Liver (tissue), 9 donors: ENCODE results near the gene GGACT. TPM values are rescaled to one million over a fixed set of nuclear protein-coding genes. Genes with fewer than 3 reads are reported as not detected.

Experiments
- DNase-seq: peaks from one replicate; pipeline ENCODE4 v3.0.0-alpha.2; 2017; ENCODE audit warnings: low spot score
- H3K27ac ChIP-seq, 2 donors: one replicate each; pipeline ENCODE4 v1.7.0; 2013; ENCODE audit warnings: inconsistent platforms in 2 of 2, low read length in 2 of 2, control low read depth in 1 of 2, low read depth in 1 of 2, mild to moderate bottlenecking in 1 of 2
- H3K27me3 ChIP-seq, 4 donors: one replicate each; pipeline versions ENCODE4 v1.6.1 to v1.7.0; 2013; ENCODE audit warnings: low read length in 3 of 4, inconsistent platforms in 1 of 4, mild to moderate bottlenecking in 1 of 4, moderate library complexity in 1 of 4; ENCODE audit not compliant: control insufficient read depth in 4 of 4, insufficient read depth in 4 of 4
- H3K36me3 ChIP-seq, 4 donors: one replicate each; pipeline versions ENCODE4 v1.6.1 to v1.7.0; 2013; ENCODE audit warnings: low read length in 3 of 4, mild to moderate bottlenecking in 3 of 4, low read depth in 1 of 4, moderate library complexity in 1 of 4; ENCODE audit not compliant: control insufficient read depth in 4 of 4, insufficient read depth in 3 of 4
- H3K4me1 ChIP-seq, 4 donors: one replicate each; pipeline versions ENCODE4 v1.6.1 to v1.7.0; 2013; ENCODE audit warnings: low read length in 3 of 4, mild to moderate bottlenecking in 3 of 4, moderate library complexity in 1 of 4; ENCODE audit not compliant: control insufficient read depth in 4 of 4, insufficient read depth in 4 of 4
- H3K4me3 ChIP-seq, 3 donors: one replicate each; pipeline versions ENCODE4 v1.6.1 to v1.7.0; 2013; ENCODE audit warnings: low read length in 3 of 3, control low read depth in 1 of 3, low read depth in 1 of 3, mild to moderate bottlenecking in 1 of 3
- H3K9ac ChIP-seq, 2 donors: one replicate each; pipeline ENCODE4 v1.7.0; 2013; ENCODE audit warnings: low read length in 2 of 2, mild to moderate bottlenecking in 2 of 2, moderate library complexity in 2 of 2, control low read depth in 1 of 2, low read depth in 1 of 2
- H3K9me3 ChIP-seq, 4 donors: one replicate each; pipeline versions ENCODE4 v1.6.1 to v1.7.0; 2013; ENCODE audit warnings: low read length in 3 of 4; ENCODE audit not compliant: control insufficient read depth in 4 of 4
- ATF3 ChIP-seq: IDR thresholded peaks from 2 replicates; pipeline ENCODE4 v1.6.1; 2016; ENCODE audit warnings: antibody characterized with exemption
- EGR1 ChIP-seq, 2 donors: IDR thresholded peaks; 2 replicates each; pipeline ENCODE4 v1.6.1; 2016 to 2018; ENCODE audit warnings: antibody characterized with exemption in 2 of 2, low read depth in 2 of 2
- FOXA1 ChIP-seq: IDR thresholded peaks from 2 replicates; pipeline ENCODE4 v1.6.1; 2016; ENCODE audit warnings: antibody characterized with exemption
- FOXA2 ChIP-seq: IDR thresholded peaks from 2 replicates; pipeline ENCODE4 v1.6.1; 2016; ENCODE audit warnings: antibody characterized with exemption
- GABPA ChIP-seq, 2 donors: IDR thresholded peaks in 1 of 2; conservative IDR thresholded peaks in 1 of 2; 2 replicates each; pipeline ENCODE4 v1.6.1; 2016; ENCODE audit warnings: antibody characterized with exemption in 2 of 2, mild to moderate bottlenecking in 1 of 2, moderate library complexity in 1 of 2
- HNF4A ChIP-seq, 2 donors: conservative IDR thresholded peaks; 2 replicates each; pipeline ENCODE4 v1.6.1; 2016; ENCODE audit warnings: antibody characterized with exemption in 2 of 2, mild to moderate bottlenecking in 2 of 2
- HNF4G ChIP-seq: IDR thresholded peaks from 2 replicates; pipeline ENCODE4 v1.6.1; 2016; ENCODE audit warnings: antibody characterized with exemption
- JUND ChIP-seq, 2 donors: IDR thresholded peaks; 2 replicates each; pipeline ENCODE4 v1.6.1; 2016; ENCODE audit warnings: antibody characterized with exemption in 2 of 2
- MAX ChIP-seq: IDR thresholded peaks from 2 replicates; pipeline ENCODE4 v1.6.1; 2016; ENCODE audit warnings: antibody characterized with exemption
- NR2F2 ChIP-seq: IDR thresholded peaks from 2 replicates; pipeline ENCODE4 v1.6.1; 2016; ENCODE audit warnings: antibody characterized with exemption
- RAD21 ChIP-seq, 2 donors: IDR thresholded peaks; 2 replicates each; pipeline ENCODE4 v1.6.1; 2016; ENCODE audit warnings: antibody characterized with exemption in 2 of 2, mild to moderate bottlenecking in 2 of 2
- REST ChIP-seq: IDR thresholded peaks from 2 replicates; pipeline ENCODE4 v1.6.1; 2016; ENCODE audit warnings: antibody characterized with exemption, mild to moderate bottlenecking
- RXRA ChIP-seq, 2 donors: IDR thresholded peaks; 2 replicates each; pipeline ENCODE4 v1.6.1; 2017 to 2018; ENCODE audit warnings: antibody characterized with exemption in 2 of 2, mild to moderate bottlenecking in 1 of 2
- SP1 ChIP-seq: IDR thresholded peaks from 2 replicates; pipeline ENCODE4 v1.6.1; 2018; ENCODE audit warnings: antibody characterized with exemption, mild to moderate bottlenecking
- TAF1 ChIP-seq: conservative IDR thresholded peaks from 2 replicates; pipeline ENCODE4 v1.6.1; 2016; ENCODE audit warnings: antibody characterized with exemption, mild to moderate bottlenecking
- YY1 ChIP-seq: IDR thresholded peaks from 2 replicates; pipeline ENCODE4 v1.6.1; 2016; ENCODE audit warnings: antibody characterized with exemption, mild to moderate bottlenecking
- WGBS: extraction: QIAGEN DNeasy Blood & Tissue Kit; methylation state at CpG from one replicate; pipeline ENCODE4 v1.1.7; 2013; 5-methylcytosine and 5-hydroxymethylcytosine counted together
- polyA plus RNA-seq, 2 donors: library from polyadenylated mRNA; stranded (reverse) in 1 of 2; unstranded in 1 of 2; fragments of 200-250 nt in 1 of 2; fragments of >200 nt in 1 of 2; fragmentation: Nextera tagmentation in 1 of 2; extraction: Ambion mirVana in 1 of 2; gene quantifications; one replicate each; pipeline versions ENCODE4 v1.2.1 to v1.2.3, GENCODE V29; 2013 to 2015
- total RNA-seq, 2 donors: library from RNA; depleted of rRNA; stranded (reverse); fragments of >200 nt; gene quantifications; one replicate each; pipeline ENCODE4 v1.2.3, GENCODE V29; 2014
- TF ChIP-seq, protein P1 (sequence below): IDR thresholded peaks from 2 replicates; pipeline ENCODE4 v1.6.1; 2016; ENCODE audit warnings: antibody characterized with exemption
- donor health status: healthy.
- donor health status: healthy.
- donor health status: healthy.
- donor health status: healthy.
- donor health status: healthy.

Gene GGACT
- total and polyA plus RNA-seq, 4 donors, result 2.5 to 6.3 (median 4.1) TPM

DNA sequence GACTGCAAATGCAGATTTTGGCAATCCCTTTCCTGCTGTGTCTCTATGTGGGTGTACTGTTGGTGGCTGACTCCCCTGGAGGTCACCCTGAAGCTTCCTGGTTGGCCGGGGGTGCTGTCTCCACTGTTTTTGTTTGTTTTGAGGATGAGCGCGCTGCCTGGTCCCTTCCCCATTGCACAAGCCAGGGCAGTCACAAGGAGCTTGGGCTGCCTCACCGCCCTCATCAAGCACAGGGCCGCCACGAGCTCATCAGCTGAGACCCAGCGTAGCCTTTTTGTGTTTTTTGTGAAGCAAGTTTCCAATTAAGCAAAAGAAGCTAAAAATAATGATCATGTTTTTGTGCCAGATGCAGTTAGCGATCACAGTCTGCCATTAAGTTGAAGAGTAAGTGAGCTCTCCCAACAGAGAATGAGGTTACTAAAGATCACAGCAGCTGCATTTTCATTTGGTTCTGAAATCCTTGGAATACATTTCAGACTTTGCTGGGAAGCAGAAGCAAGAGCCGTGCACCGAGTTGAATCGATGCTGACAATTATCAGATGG is 57.8 kb downstream of the GGACT start:
- peaks cover 5 to 60% (median 38%) of the 10 kb centered on the region in 4 donors for H3K4me1 ChIP-seq
- TF ChIP-seq HNF4G (no peak), RAD21 (IDR thresholded peaks at IDR 0.05) (no peak), RXRA (IDR thresholded peaks at IDR 0.05) (peak; percentile 36 to 49), HNF4A (conservative IDR thresholded peaks at IDR 0.05) (no peak), SP1 (peak; percentile 34)
- H3K9ac ChIP-seq, result no peak overlapping the region
- peak overlapping the region; percentile 9 to 41 for H3K27ac ChIP-seq
- no peaks in the 10 kb centered on the region for H3K9me3 ChIP-seq
- H3K27me3 ChIP-seq, result no peaks in the 10 kb centered on the region
- H3K4me3 ChIP-seq, result no peak overlapping the region
- H3K36me3 ChIP-seq, result peaks cover 0 to 14% (median 4%) of the 10 kb centered on the region in 4 donors
- 60% methylated on average over 11 of the region's 11 CpGs for WGBS
- DNase-seq, result no peak

DNA sequence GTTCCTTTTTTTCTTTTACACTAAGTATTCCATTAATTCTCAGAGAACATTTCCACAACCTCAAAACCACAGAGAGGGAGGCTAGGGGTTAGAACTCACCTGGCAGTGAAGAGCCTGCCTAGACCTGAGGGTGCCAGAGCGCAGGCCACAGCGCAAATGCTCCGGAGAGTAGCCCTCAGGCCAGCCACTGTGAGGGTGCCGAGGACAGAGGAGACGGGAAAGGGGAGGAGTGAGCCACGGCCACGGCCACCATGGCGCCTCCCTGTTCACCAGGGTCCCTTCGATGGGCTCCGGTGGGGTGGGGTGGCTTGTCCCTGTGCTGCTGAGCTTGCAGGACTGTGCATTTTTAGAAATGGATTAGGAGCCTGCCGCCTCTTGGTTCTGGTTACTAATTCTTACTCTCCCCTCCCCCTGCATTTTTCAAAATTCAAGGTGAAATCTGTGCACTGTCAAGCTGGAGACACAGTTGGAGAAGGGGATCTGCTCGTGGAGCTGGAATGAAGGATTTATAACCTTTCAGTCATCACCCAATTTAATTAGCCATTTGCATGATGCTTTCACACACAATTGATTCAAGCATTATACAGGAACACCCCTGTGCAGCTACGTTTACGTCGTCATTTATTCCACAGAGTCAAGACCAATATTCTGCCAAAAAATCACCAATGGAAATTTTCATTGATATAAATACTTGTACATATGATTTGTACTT is 58.8 kb downstream of the GGACT start:
- TF ChIP-seq, protein P1, sequence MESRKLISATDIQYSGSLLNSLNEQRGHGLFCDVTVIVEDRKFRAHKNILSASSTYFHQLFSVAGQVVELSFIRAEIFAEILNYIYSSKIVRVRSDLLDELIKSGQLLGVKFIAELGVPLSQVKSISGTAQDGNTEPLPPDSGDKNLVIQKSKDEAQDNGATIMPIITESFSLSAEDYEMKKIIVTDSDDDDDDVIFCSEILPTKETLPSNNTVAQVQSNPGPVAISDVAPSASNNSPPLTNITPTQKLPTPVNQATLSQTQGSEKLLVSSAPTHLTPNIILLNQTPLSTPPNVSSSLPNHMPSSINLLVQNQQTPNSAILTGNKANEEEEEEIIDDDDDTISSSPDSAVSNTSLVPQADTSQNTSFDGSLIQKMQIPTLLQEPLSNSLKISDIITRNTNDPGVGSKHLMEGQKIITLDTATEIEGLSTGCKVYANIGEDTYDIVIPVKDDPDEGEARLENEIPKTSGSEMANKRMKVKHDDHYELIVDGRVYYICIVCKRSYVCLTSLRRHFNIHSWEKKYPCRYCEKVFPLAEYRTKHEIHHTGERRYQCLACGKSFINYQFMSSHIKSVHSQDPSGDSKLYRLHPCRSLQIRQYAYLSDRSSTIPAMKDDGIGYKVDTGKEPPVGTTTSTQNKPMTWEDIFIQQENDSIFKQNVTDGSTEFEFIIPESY, result no peak
- TF ChIP-seq FOXA2 (no peak), NR2F2 (no peak), FOXA1 (no peak), TAF1 (no peak), GABPA (IDR thresholded peaks at IDR 0.05 in 1 of 2, conservative IDR thresholded peaks at IDR 0.05 in 1 of 2) (no peak), HNF4G (no peak), HNF4A (conservative IDR thresholded peaks at IDR 0.05) (no peak), JUND (IDR thresholded peaks at IDR 0.05) (no peak), RAD21 (IDR thresholded peaks at IDR 0.05) (no peak), SP1 (no peak), YY1 (no peak), RXRA (IDR thresholded peaks at IDR 0.05) (no peak)

DNA sequence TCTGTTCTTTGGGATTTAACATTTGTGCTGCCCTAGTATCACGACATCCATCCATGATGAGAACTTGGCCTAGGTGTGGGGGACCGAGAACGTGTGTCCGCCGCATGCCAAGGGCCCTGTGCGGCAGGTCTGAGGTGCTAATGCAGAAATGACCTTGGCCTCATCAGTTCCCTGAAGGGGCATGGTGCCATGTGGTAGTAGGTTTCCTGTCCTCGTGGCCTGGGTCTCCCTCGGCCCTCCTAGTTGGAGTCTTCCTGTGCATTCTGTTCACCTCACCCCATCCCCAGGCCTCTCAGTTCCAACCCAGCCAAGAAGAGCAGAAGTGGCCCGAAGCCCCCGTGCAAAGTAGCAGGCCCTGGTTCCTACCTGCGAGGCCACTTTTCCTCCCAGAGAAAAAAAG is 59.8 kb downstream of the GGACT start:
- Histone ChIP-seq H3K4me1 (peaks cover 10 to 62% (median 45%) of the 10 kb centered on the region in 4 donors), H3K27ac (no peak overlapping the region), H3K36me3 (peaks cover 0 to 14% (median 4%) of the 10 kb centered on the region in 4 donors), H3K9ac (no peak overlapping the region), H3K9me3 (no peaks in the 10 kb centered on the region), H3K4me3 (no peak overlapping the region), H3K27me3 (no peaks in the 10 kb centered on the region)
- TF ChIP-seq HNF4G, result no peak
- TF ChIP-seq EGR1 (IDR thresholded peaks at IDR 0.05; ENCODE audit: low read depth in 2 of 2), result no peak
- no peak for TF ChIP-seq YY1
- TF ChIP-seq, protein P1, result no peak
- no peak for TF ChIP-seq REST
- no peak for TF ChIP-seq SP1
- no peak for TF ChIP-seq JUND (IDR thresholded peaks at IDR 0.05)
- TF ChIP-seq FOXA2, result no peak
- no peak for TF ChIP-seq ATF3
- TF ChIP-seq NR2F2, result no peak
- TF ChIP-seq HNF4A (conservative IDR thresholded peaks at IDR 0.05), result no peak
- no peak for TF ChIP-seq FOXA1
- no peak for TF ChIP-seq MAX
- no peak for TF ChIP-seq GABPA (IDR thresholded peaks at IDR 0.05 in 1 of 2, conservative IDR thresholded peaks at IDR 0.05 in 1 of 2)
- no peak for TF ChIP-seq TAF1
- 95% methylated on average over 11 of the region's 11 CpGs for WGBS
- no peak for DNase-seq

More for the DNA sequence above, 58.8 kb downstream of the GGACT start:
- peak overlapping the region in 1 of 2 donors; percentile 25 for H3K27ac ChIP-seq
- no peaks in the 10 kb centered on the region for H3K9me3 ChIP-seq
- H3K27me3 ChIP-seq, result no peaks in the 10 kb centered on the region
- H3K36me3 ChIP-seq, result peaks cover 0 to 14% (median 4%) of the 10 kb centered on the region in 4 donors
- no peak overlapping the region for H3K4me3 ChIP-seq
- 95% methylated on average over 15 of the region's 15 CpGs for WGBS
- no peak for DNase-seq
- H3K9ac ChIP-seq, result no peak overlapping the region
- peaks cover 8 to 63% (median 46%) of the 10 kb centered on the region in 4 donors for H3K4me1 ChIP-seq
